ENCODE measurements around the gene SMARCA1. TPM values are rescaled to one million over a fixed set of nuclear protein-coding genes. Genes with fewer than 3 reads are reported as not detected.

The SMARCA1 gene
- total and polyA plus RNA-seq, 2 of the 4 experiments (the other 2 are of a cell fraction), result 31.0 to 32.8 TPM

GRCh38 chrX:129510331-129510730 lies 13.0 kb downstream of the SMARCA1 start:
- Histone ChIP-seq H3K36me3 (ENCODE audit: control insufficient read depth, insufficient read depth, low read length) (peaks cover 18% of the 10 kb centered on the region), H3K14ac (replicated peaks; ENCODE audit: low read depth, low read length) (no peak overlapping the region), H3K18ac (ENCODE audit: low read depth, low read length) (no peak overlapping the region), H3K27me3 (ENCODE audit: control insufficient read depth, insufficient read depth, low read length) (no peaks in the 10 kb centered on the region), H3K4ac (ENCODE audit: low read depth, low read length) (no peak overlapping the region), H4K91ac (ENCODE audit: insufficient read depth, low read depth, low read length) (no peak overlapping the region), H2AFZ (replicated peaks; ENCODE audit: low read length, poor library complexity) (no peak overlapping the region), H3K9me1 (ENCODE audit: insufficient read depth, low read length) (no peaks in the 10 kb centered on the region), H3K4me1 (ENCODE audit: control insufficient read depth, insufficient read depth, low read length) (no peaks in the 10 kb centered on the region), H2AK5ac (ENCODE audit: low read depth, low read length) (no peak overlapping the region), H3K9ac (ENCODE audit: low read depth, low read length) (no peak overlapping the region), H3K23ac (ENCODE audit: low read depth, low read length) (no peak overlapping the region), H3K9me3 (ENCODE audit: control insufficient read depth, insufficient read depth, low read length) (no peaks in the 10 kb centered on the region), H4K20me1 (ENCODE audit: insufficient read depth, low read length) (no peaks in the 10 kb centered on the region), H2BK120ac (ENCODE audit: low read depth, low read length) (no peak overlapping the region), H2BK15ac (ENCODE audit: low read depth, low read length) (no peak overlapping the region), H3K4me2 (ENCODE audit: low read depth, low read length) (no peak overlapping the region), H2AK9ac (replicated peaks; ENCODE audit: low read depth, low read length, poor library complexity) (no peak overlapping the region), H3K56ac (ENCODE audit: extremely low read depth, insufficient read depth, low read length) (no peak overlapping the region), H3K79me1 (ENCODE audit: low read depth in 1 of 2, low read length in 2 of 2) (0 out of 4 replicates have a peak, but pooled peaks cover 0 to 3% of the 10 kb centered on the region in 2 experiments), H4K5ac (ENCODE audit: low read depth, low read length) (no peak overlapping the region), H2BK20ac (ENCODE audit: low read depth, low read length) (no peak overlapping the region), H3K27ac (ENCODE audit: insufficient read depth, low read length) (no peak overlapping the region), H4K8ac (ENCODE audit: low read depth in 2 of 2, low read length in 2 of 2) (no peak overlapping the region), H3K4me3 (ENCODE audit: insufficient read depth, low read depth, low read length) (no peak overlapping the region), H2BK5ac (ENCODE audit: low read depth, low read length, poor library complexity, severe bottlenecking) (no peak overlapping the region)
- CTCF ChIA-PET, result no interaction called here
- WGBS, 2 experiments (ENCODE audit: extremely low coverage in 2 of 2, insufficient read length in 1 of 2), result no CpG with 5 or more reads among the region's 7 CpGs
- in situ Hi-C loops (cut with MboI; ENCODE audit: low sequenced_read_pairs) (no loop called here), dilution Hi-C loops (cut with HindIII; ENCODE audit: low sequenced_read_pairs, unreplicated experiment) (no loop called here), intact Hi-C loops (cut with micrococcal nuclease) (no loop called here)
- no TSS peak for BruUV-seq (replicated peaks)
- ATAC-seq (ENCODE audit: low read depth), result no peak
- POLR2A ChIA-PET (ENCODE audit: unreplicated experiment), result no interaction called here
- TF ChIP-seq SMC3 (IDR thresholded peaks at IDR 0.05; ENCODE audit: low read depth, low read length), result no peak
- TF ChIP-seq MAZ (IDR thresholded peaks at IDR 0.05; ENCODE audit: borderline replicate concordance, low read depth, low read length), result no peak
- no peak for TF ChIP-seq CHD1 (IDR thresholded peaks at IDR 0.05; ENCODE audit: low read depth, low read length)
- no peak for TF ChIP-seq BHLHE40 (IDR thresholded peaks at IDR 0.05; ENCODE audit: low read depth, low read length)
- no peak for TF ChIP-seq RAD21 (IDR thresholded peaks at IDR 0.05; ENCODE audit: low read length)
- TF ChIP-seq ELK1 (IDR thresholded peaks at IDR 0.05; ENCODE audit: borderline replicate concordance, low read depth, low read length), result no peak
- no peak for TF ChIP-seq POLR2A (IDR thresholded peaks at IDR 0.05; ENCODE audit: low read depth, low read length)
- no peak for TF ChIP-seq USF2 (IDR thresholded peaks at IDR 0.05; ENCODE audit: low read depth, low read length)
- TF ChIP-seq CTCF (conservative IDR thresholded peaks at IDR 0.05; ENCODE audit: low read depth, low read length), result no peak
- TF ChIP-seq MAFK (IDR thresholded peaks at IDR 0.05; ENCODE audit: low read depth, low read length), result no peak
- TF ChIP-seq RCOR1 (IDR thresholded peaks at IDR 0.05; ENCODE audit: insufficient replicate concordance, low read length), result no peak
- TF ChIP-seq RFX5 (IDR thresholded peaks at IDR 0.05; ENCODE audit: low read depth, low read length), result no peak
- no peak for TF ChIP-seq NFE2L2 (IDR thresholded peaks at IDR 0.05; ENCODE audit: low read depth, low read length)
- no peak for TF ChIP-seq FOS (IDR thresholded peaks at IDR 0.05; ENCODE audit: low read depth, low read length)
- no peak for TF ChIP-seq MXI1 (IDR thresholded peaks at IDR 0.05; ENCODE audit: borderline replicate concordance, low read depth, low read length)
- DNase-seq, result no peak

Data from IMR-90 (cell line).